Lower leg skin (tissue), 4 donors: ENCODE measurements around the gene CORO1C. TPM values are rescaled to one million over a fixed set of nuclear protein-coding genes. Genes with fewer than 3 reads are reported as not detected.
A peak's percentile ranks its signal among the peaks of the same experiment; 100 is the strongest.

ENCODE experiments used
- DNase-seq, 2 donors: peaks; one replicate each; pipeline ENCODE4 v3.0.0-alpha.2; 2019; ENCODE audit warnings: low spot score in 2 of 2
- H3K4me3 ChIP-seq: fragments of 200-600 bp; sonication (generic); 2 replicates; pipeline ENCODE4 v1.5.1; 2017; ENCODE audit warnings: mild to moderate bottlenecking, low read depth; ENCODE audit not compliant: poor library complexity, severe bottlenecking
- POLR2A ChIP-seq, 2 donors: fragments of 450-650 bp; IDR thresholded peaks; one replicate each; pipeline ENCODE4 v1.6.1; 2016 to 2017; ENCODE audit warnings: antibody characterized with exemption in 2 of 2, mild to moderate bottlenecking in 1 of 2, moderate library complexity in 1 of 2
- WGBS, 2 donors: methylation state at CpG; one replicate each; pipeline ENCODE4 v1.1.5; 2018; 5-methylcytosine and 5-hydroxymethylcytosine counted together
- intact Hi-C: fragments of 100-400 bp; cut with DNase I; formaldehyde crosslinking; loops from one replicate; pipeline ENCODE4 v1.15.0; 2023; ENCODE audit warnings: low total_unique reads
- total RNA-seq, 4 donors: library from RNA; depleted of rRNA; stranded (reverse); fragments of >200 nt; gene quantifications; one replicate each; pipeline ENCODE4 v1.1.0, GENCODE V29; 2016
- TF ChIP-seq, protein P1 (sequence below), 3 donors: fragments of 450-650 bp; IDR thresholded peaks; one replicate each; pipeline ENCODE4 v1.5.1; 2016; ENCODE audit warnings: antibody characterized with exemption in 3 of 3, mild to moderate bottlenecking in 3 of 3, moderate library complexity in 2 of 3

CORO1C gene
- total RNA-seq, 4 donors from 2014 or later, result 86.5 to 193 (median 146) TPM

DNA sequence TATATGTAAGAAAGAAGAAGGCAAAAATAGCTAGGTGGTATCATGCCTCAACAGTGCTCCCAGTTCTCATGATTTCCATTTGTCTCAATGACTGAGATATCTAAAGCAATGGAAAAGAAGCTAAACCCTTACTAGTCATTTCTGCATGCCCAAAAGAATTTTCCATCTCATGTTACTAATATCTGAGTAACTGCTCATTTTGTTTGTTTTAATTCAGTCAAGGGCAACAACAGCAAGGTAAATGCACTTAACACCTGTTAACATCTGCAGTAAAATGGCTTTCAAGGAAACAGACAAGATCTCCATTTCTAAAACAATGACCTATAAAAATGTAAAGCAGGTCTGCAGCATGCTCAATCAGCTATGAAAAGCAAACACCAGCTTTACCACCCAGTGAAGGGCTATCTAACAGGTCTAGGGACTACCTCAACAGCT, 78.2 kb downstream of the CORO1C start:
- TF ChIP-seq POLR2A (IDR thresholded peaks at IDR 0.05), result no peak
- TF ChIP-seq, protein P1, sequence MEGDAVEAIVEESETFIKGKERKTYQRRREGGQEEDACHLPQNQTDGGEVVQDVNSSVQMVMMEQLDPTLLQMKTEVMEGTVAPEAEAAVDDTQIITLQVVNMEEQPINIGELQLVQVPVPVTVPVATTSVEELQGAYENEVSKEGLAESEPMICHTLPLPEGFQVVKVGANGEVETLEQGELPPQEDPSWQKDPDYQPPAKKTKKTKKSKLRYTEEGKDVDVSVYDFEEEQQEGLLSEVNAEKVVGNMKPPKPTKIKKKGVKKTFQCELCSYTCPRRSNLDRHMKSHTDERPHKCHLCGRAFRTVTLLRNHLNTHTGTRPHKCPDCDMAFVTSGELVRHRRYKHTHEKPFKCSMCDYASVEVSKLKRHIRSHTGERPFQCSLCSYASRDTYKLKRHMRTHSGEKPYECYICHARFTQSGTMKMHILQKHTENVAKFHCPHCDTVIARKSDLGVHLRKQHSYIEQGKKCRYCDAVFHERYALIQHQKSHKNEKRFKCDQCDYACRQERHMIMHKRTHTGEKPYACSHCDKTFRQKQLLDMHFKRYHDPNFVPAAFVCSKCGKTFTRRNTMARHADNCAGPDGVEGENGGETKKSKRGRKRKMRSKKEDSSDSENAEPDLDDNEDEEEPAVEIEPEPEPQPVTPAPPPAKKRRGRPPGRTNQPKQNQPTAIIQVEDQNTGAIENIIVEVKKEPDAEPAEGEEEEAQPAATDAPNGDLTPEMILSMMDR (IDR thresholded peaks at IDR 0.05), result no peak
- no peak for DNase-seq
- intact Hi-C loops, result no loop called here
- H3K4me3 ChIP-seq, result no peak overlapping the region

DNA sequence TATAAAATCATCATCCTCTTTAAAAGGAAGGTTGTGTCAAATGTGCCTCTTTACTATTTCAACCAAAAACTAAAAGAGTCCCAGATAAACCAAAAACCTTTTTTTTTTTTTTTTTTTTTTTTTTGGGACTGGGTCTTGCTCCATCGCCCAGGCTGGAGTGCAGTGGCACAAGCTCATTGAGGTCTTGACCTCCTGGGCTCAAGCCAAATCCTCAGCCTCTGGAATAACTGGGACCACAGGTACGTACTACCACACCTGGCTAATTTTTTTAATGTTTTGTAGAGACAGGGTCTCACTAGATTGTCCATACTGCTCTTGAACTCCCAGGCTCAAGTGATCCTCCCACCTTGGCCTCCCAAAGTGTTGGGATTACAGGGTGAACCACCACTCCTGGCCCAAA, 81.2 kb downstream of the CORO1C start:
- intact Hi-C loops, result no loop called here
- WGBS, 2 donors, result 60 to 71% methylated on average over 2 of the region's 2 CpGs
- TF ChIP-seq, protein P1 (IDR thresholded peaks at IDR 0.05), result no peak
- no peak for TF ChIP-seq POLR2A (IDR thresholded peaks at IDR 0.05)
- H3K4me3 ChIP-seq, result no peak overlapping the region
- DNase-seq, result no peak

DNA sequence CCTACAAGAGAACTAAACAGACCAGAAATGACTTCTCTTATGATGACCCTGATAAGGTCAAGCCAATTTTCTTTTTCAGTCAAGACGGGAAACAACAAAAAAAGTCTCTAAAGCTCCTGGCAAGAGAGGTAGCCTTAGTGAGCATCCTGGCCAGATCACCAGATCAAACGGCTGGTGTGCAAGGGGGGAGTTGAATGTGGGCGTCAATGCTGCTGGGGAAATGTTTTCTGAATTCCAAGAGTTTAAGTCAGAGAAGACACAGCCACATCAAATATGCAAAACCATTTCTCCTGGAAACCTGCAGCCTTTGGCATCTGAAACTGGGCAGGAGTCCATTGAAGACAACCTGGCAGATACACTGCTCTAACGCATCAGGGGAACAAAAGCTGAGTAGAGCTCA, 81.6 kb downstream of the CORO1C start:
- H3K4me3 ChIP-seq, result no peak overlapping the region
- TF ChIP-seq, protein P1 (IDR thresholded peaks at IDR 0.05), result no peak
- TF ChIP-seq POLR2A (IDR thresholded peaks at IDR 0.05), result no peak
- peak in 1 of 2 donors; percentile 84 for DNase-seq
- intact Hi-C loops, result no loop called here
- WGBS, 2 donors, result 35 to 41% methylated on average over 4 of the region's 4 CpGs

DNA sequence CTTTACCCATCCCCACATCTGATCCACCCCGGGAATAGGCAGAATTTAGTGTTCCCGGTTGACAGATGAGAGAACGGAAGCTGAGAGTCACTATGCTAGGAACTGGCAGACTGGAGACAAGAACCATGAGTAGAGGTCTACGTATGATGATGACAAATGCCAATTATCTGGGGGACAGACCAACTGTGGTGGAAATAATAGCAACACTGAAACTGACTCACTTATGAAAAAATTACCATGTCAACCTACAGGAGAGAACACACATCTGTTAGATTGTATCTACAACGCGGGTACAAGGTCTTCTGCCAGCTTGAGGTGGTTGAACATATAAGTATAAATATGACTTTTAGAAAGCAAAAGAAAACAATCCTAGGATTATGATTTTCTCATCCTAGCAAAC, 82.2 kb downstream of the CORO1C start:
- 74 to 83% methylated on average over 6 of the region's 6 CpGs for WGBS, 2 donors
- no peak for DNase-seq
- no peak overlapping the region for H3K4me3 ChIP-seq
- intact Hi-C loops, result no loop called here
- TF ChIP-seq, protein P1 (IDR thresholded peaks at IDR 0.05), result no peak
- no peak for TF ChIP-seq POLR2A (IDR thresholded peaks at IDR 0.05)

DNA sequence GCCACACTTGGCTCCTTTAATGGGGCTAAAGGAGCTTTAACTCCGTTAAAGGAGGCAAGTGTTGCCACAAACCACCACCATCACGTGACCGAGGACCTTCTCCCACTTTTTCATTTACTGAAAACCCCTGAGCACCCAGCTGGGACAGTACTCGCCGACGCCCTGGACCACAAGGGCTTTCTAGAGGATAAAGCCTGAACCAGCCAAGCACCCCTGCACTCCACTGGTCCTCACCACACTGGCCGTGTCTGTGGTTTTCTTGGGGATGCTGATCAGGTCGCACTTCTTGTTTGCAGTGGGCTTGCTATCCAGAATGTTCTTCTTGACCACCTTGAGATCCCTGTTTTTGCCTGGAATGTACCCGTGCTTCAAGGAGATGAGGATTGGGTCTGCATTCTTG, 82.9 kb downstream of the CORO1C start:
- TF ChIP-seq POLR2A (IDR thresholded peaks at IDR 0.05), result no peak
- TF ChIP-seq, protein P1 (IDR thresholded peaks at IDR 0.05), result no peak
- H3K4me3 ChIP-seq, result no peak overlapping the region
- intact Hi-C loops, result no loop called here
- WGBS, 2 donors, result 88 to 89% methylated on average over 9 of the region's 9 CpGs
- DNase-seq, result peak in 1 of 2 donors; percentile 53

DNA sequence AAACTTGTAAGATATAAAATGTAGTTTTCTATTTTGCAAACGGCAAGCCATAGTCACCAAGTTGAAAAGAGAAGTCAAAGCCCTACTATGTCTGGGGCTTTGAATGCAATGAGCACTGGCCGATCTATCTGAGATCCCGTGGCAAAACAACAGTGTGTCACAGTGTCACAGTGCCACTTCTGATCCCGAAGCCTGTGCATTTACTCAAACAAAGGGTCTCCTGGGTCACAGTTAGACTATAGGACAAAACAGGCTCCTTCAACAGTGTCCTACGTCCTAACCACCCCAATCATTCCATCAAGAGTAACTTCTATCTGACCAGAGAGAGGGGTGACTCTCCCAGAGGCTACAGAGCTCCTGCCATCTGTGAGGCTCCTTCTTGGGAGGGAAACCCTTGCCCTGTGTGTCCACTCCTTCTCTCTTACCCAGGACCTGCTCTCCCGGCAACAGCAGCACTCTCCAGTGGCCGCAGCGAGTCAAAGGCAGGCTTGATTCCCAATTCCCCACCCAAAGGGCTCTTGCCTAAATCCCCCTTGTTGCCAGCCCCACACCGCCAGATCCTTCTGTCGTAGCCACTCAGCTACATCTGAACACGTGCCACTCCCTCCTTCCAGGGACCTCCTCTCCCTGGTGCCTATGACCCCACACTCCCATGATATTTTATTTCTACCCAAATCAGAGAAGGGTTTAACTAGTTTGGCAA, 83.6 kb downstream of the CORO1C start:
- H3K4me3 ChIP-seq, result no peak overlapping the region
- intact Hi-C loops, result no loop called here
- DNase-seq, result peak in 1 of 2 donors; percentile 59
- 79 to 84% methylated on average over 11 of the region's 11 CpGs for WGBS, 2 donors
- no peak for TF ChIP-seq POLR2A (IDR thresholded peaks at IDR 0.05)
- TF ChIP-seq, protein P1 (IDR thresholded peaks at IDR 0.05), result no peak
